WI38 (cell line): ENCODE measurements around the gene RBSN.
"Not testable (repeated sequence)": the region's sequence is repeated elsewhere in the genome, so short reads cannot be mapped to it uniquely, and the experiment has no call there.

ENCODE experiments used
- H3K4me3 ChIP-seq: 2 replicates; pipeline ENCODE4 v1.5.1; 2011; ENCODE audit warnings: low read depth, mild to moderate bottlenecking, control low read depth, low read length
- TF ChIP-seq, protein P1 (sequence below): IDR thresholded peaks from 2 replicates; pipeline ENCODE4 v1.5.1; 2012; ENCODE audit warnings: low read depth, mild to moderate bottlenecking, control low read depth, low read length

Gene RBSN

DNA sequence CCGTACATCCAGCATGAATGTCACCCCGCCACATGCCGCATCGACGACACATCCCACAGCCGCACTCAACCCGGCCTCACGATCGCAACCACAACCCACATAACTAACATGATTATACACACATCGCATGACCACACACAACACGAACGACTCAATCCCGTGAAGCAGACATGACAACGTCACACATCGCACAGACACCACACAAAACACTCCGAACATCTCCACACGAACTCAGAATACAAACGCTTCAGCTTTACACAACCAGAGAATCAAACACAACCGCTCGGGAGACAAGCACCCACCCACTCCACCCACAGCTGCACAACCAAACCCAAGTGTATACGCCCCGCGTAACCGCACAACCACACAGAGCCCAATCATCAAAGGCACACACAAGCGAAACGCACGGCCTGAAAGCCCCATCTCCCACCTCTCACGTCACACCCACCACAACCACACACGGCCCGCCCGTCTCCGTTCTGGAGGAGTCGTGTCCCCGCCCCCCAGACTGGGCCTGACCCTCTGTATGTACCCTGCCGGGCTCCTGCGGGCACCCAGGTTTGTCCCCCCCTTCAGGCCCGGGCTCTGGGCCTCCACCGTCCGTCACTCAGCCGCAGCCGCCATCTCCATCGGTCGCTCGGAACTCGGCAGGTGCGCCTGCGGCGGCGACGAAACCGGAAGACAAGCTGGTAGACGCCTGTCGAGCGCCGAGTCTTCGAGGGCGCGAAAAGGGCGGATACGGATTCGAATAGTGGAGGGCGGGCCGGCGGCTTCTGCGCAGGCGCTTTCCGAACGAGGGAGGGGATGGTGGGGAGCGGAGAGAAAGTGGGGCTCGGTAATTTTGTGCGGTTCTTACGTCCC is at the start of gene RBSN:
RBSN (minus strand) TSS at position 646 of the 861 bp plus-strand sequence. CDS start 3,028 bp downstream, outside the sequence.
- TF ChIP-seq, protein P1, sequence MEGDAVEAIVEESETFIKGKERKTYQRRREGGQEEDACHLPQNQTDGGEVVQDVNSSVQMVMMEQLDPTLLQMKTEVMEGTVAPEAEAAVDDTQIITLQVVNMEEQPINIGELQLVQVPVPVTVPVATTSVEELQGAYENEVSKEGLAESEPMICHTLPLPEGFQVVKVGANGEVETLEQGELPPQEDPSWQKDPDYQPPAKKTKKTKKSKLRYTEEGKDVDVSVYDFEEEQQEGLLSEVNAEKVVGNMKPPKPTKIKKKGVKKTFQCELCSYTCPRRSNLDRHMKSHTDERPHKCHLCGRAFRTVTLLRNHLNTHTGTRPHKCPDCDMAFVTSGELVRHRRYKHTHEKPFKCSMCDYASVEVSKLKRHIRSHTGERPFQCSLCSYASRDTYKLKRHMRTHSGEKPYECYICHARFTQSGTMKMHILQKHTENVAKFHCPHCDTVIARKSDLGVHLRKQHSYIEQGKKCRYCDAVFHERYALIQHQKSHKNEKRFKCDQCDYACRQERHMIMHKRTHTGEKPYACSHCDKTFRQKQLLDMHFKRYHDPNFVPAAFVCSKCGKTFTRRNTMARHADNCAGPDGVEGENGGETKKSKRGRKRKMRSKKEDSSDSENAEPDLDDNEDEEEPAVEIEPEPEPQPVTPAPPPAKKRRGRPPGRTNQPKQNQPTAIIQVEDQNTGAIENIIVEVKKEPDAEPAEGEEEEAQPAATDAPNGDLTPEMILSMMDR: no peak
- peak within 1 kb of the TSS; percentile 96 for H3K4me3 ChIP-seq

DNA sequence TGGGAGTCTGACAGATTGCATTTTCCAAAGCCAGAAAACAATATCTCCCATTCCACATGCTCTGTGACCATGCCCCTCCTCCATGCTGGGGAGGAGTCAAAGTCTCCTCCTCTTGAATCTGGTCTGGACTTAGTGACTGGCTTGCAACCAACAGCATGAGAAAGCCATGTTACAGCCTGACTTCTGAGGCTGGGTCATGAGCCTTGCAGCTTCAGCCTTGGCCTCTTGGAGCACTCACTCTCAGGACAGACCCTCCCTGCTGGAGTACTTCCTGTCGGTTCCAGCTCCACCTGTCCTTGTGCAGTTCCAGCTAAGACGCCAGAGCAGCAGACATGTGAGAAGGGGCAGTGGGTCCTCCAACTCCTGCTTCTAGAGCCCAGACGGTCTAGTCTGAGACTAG is 49.7 kb upstream of the RBSN start:
- no peak overlapping the region for H3K4me3 ChIP-seq
- TF ChIP-seq, protein P1: no peak

DNA sequence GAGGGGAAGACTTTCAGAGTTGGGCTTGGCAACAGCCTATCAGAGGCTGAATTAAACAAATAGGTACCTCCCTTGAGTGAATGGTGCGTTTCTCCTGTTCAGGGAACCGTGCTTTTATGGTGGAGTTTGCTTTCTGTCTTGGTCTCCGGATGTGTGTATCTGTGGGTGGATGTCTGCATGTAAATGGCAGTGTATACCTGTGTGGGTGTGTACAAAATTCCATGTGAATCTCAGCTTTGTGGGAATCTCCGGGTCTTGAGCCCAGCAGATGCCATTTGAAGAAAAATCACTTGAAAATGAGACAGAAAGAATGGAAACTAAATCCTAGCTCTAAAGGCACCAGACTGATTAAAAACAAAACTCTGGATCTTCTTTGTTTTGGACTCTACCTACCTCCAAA is 37.9 kb upstream of the RBSN start:
- H3K4me3 ChIP-seq: not testable (repeated sequence)

DNA sequence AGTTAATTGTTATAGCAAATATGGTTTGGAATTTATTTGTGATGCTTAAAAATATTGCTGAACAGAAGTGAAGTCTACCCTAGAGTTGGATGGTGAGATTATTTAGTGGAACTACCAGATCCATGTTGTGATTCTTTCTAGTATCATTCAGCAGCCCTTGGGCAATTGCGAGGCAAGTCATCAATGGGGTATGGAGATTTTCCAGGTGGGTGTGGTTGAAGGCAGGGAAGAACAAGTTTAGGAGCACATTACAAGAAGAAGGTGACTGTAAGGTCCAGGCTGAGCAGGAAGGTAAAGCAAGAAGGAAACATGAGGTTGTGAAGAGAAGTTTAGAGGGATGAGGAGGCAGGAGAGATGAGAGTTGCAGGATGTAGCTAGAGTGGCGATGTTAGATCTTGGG is 36.0 kb upstream of the RBSN start:
- H3K4me3 ChIP-seq: not testable (repeated sequence)

DNA sequence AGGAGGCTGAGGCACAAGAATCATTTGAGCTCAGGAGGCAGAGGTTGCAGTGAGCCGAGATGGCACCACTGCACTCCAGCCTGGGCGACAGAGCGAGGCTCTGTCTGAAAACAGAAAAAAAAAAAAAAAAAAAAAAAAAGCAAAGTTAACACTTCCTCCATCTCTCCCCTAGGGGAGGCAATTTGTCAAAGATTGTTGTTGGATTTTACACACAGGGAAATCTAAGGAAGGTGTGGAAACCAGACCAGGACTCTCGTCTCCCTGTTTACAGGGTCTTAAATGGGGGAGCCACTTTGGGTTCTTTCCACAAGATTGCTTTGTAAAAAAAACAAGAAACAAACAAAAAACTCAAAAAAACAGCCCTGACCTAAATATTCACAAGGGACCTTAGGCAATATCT is 29.5 kb upstream of the RBSN start:
- H3K4me3 ChIP-seq: not testable (repeated sequence)

DNA sequence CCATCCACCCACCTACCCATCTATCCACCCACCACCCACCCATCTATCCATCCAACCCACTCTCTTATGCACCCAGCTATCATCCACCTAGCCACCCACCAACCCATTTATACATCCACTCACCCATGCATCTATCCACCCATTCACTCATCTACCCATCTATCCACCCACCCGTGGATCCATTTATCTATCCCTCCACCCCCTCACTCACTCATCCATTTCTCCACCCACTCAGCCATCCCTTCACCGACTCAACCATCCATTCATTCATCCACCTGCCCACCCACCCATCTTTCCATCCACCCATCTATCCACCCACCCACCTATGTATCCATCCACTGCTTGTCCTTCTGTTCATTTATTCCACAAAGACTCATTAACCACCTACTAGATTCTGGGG is 28.0 kb upstream of the RBSN start:
- not testable (repeated sequence) for H3K4me3 ChIP-seq

DNA sequence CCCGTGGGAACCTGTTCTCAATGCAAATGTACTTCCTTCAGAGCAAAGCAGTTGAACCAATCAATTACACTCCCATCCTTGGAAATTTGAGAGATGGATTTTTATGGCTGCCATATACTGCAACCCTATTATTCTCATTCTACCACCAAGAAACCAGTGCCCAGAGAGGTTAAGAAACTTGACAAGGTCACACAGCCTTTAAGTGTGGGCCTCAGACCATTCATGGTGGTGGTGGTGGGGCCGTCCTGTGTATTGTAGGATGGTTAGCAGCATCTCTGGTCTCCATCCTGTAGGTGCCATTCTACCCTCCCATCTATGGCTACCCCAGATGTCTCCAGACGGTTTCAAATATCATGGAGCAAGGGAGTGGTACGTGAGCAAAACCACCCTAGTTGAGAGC is 23.4 kb upstream of the RBSN start:
- H3K4me3 ChIP-seq: no peak overlapping the region
- TF ChIP-seq, protein P1: no peak

DNA sequence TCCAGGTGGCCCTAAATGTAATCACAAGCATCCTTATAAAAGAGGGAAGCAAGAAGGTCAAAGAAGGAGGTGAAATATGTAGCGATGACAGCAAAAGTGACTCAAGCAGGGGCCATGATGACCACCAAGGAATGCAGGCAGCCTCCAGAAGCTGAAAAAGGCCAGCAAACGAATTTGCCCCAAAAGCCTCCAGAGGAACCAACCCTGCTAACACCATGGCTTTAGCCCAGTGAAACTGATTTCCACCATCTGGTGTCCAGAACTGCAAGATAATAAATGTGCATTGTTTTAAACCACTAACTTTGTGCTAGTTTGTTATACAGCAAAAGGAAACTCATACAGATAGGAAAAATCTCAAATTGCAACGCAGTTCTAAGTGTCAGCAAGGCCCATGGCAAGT is 23.0 kb upstream of the RBSN start:
- H3K4me3 ChIP-seq: no peak overlapping the region
- TF ChIP-seq, protein P1: no peak

DNA sequence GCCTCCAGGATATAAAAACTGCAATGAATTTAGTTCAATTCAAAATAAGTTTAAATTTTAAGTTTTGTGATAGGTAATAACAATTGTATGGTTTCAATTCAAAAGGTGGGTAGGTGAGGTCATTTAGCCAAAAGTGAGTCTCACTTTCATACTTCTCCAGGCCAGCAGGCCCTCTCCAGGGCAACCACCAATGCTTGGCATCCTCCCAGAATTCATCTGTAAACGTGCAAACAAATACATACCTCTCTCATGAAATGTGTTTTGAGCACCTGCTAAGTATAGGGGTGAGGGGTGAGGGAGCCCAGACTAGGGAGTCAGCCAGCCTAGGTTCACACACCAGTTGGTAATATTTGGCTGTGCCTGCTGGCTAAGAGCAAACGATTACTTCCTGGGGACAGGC is 22.0 kb upstream of the RBSN start:
- H3K4me3 ChIP-seq: no peak overlapping the region

More for the DNA sequence above, 22.0 kb upstream of the RBSN start:
- TF ChIP-seq, protein P1: no peak
